Lower leg skin (tissue), 3 donors: ENCODE results near the gene TMEM129.

Experiments
- POLR2A ChIP-seq, 2 donors: fragments of 450-650 bp; IDR thresholded peaks; one replicate each; pipeline ENCODE4 v1.6.1; 2016 to 2017; ENCODE audit warnings: antibody characterized with exemption in 2 of 2, mild to moderate bottlenecking in 1 of 2, moderate library complexity in 1 of 2
- TF ChIP-seq, protein P1 (sequence below), 3 donors: fragments of 450-650 bp; IDR thresholded peaks; one replicate each; pipeline ENCODE4 v1.5.1; 2016; ENCODE audit warnings: antibody characterized with exemption in 3 of 3, mild to moderate bottlenecking in 3 of 3, moderate library complexity in 2 of 3

- TF ChIP-seq, protein P1, sequence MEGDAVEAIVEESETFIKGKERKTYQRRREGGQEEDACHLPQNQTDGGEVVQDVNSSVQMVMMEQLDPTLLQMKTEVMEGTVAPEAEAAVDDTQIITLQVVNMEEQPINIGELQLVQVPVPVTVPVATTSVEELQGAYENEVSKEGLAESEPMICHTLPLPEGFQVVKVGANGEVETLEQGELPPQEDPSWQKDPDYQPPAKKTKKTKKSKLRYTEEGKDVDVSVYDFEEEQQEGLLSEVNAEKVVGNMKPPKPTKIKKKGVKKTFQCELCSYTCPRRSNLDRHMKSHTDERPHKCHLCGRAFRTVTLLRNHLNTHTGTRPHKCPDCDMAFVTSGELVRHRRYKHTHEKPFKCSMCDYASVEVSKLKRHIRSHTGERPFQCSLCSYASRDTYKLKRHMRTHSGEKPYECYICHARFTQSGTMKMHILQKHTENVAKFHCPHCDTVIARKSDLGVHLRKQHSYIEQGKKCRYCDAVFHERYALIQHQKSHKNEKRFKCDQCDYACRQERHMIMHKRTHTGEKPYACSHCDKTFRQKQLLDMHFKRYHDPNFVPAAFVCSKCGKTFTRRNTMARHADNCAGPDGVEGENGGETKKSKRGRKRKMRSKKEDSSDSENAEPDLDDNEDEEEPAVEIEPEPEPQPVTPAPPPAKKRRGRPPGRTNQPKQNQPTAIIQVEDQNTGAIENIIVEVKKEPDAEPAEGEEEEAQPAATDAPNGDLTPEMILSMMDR (IDR thresholded peaks at IDR 0.05) = no peak
- TF ChIP-seq POLR2A (IDR thresholded peaks at IDR 0.05) = no peak
Measured at GRCh38 chr4:1763550-1764080, 42.5 kb upstream of the TMEM129 start.
